DLD1 (cell line): Measurements from ENCODE around the gene POMP.
"Not testable (repeated sequence)": the region's sequence is repeated elsewhere in the genome, so short reads cannot be mapped to it uniquely, and the experiment has no call there.

Experiments
- in situ Hi-C: cut with HindIII; loops from 2 replicates; pipeline ENCODE4 v1.10.0; 2017; ENCODE audit warnings: low sequenced_read_pairs

Gene POMP

DNA sequence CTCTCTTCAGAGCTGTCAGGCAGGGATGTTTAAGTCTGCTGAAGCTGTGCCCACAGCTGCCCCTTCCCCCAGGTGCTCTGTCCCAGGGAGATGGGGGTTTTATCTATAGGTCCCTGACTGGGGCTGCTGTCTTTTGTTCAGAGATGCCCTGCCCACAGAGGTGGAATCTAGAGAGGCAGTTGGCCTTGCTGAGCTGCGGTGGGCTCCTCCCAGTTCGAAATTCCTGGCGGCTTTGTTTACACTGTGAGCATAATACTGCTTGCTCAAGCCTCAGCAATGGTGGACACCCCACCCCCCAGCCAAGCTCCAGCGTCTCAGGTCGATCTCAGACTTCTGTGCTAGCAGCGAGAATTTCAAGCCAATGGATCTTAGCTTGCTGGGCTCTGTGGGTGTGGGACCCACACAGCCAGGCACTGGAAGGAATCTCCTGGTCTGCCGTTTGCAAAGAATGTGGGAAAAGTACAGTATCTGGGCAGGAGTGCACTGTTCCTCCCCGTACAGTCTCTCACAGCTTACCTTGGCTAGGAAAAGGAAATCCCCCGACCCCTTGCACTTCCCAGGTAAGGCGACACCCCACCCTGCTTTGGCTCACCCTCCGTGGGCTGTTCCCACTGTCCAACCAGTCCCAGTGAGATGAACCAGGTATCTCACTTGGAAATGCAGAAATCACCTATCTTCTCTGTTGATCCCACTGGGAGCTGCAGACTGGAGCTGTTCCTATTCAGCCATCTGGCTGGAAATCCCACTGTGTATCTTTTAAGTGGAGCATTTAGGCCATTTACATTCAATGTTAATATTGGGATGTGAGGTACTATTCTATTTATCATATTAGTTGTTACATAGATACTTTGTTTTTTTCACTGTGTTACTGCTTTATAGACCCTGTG lies 34.9 kb downstream of the POMP start:
- in situ Hi-C loops: not testable (repeated sequence)

DNA sequence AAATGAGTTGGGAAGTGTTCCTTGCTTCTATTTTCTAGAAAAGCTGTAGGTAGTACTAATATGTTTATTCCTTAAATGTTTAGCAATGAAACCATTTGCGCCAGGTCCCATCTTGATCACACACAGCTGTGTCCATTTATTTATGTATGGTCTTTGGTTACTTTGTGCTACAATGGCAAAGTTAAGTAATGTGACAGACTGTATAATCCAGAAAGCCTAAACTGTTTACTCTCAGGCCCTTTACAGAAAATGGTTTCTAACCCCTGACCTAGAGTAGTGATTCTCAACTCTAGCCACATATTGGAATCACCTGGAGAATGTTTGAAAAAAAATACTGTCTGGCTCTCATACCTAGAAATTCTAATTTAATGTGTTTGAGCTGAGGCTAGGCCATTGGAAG lies 38.5 kb downstream of the POMP start:
- in situ Hi-C loops: no loop called here

DNA sequence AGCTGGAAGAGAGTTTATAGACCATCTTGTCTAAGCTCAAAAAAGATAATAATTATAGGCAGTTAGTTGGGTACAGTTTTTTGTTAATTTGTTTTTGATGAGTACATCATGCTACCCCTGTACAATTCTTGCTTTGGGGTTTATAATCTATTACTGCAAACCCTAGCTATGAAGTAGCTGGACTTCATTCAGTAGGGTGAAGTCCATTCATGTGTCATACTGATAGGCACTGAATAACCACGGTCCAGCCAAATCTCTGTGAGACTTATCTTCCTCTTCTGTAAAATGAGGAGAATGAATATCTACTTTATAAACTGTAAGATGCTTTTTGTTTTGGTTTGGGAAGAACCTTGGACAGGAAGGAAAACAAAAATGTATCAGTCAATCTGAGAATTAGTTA lies 40.3 kb downstream of the POMP start:
- in situ Hi-C loops: no loop called here

DNA sequence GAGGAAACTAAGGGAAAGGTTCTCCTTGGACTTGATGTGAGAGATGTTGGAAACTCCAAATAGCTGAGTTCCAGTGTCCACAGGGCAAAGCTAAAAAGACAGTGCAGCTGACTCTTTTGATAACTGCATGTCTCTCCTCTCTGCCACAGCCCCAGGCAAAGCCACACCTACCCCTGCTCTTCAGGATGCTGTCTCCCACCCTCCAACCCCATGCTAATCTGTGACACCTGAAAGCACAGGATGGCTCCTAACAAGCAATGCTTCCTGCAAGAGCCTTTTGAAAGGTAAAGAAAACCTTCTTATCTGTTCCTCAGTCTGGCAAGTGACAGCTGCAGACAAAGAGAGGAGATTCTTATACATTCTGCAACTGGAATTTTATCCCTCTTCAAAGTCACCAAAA lies 45.4 kb downstream of the POMP start:
- in situ Hi-C loops: no loop called here

DNA sequence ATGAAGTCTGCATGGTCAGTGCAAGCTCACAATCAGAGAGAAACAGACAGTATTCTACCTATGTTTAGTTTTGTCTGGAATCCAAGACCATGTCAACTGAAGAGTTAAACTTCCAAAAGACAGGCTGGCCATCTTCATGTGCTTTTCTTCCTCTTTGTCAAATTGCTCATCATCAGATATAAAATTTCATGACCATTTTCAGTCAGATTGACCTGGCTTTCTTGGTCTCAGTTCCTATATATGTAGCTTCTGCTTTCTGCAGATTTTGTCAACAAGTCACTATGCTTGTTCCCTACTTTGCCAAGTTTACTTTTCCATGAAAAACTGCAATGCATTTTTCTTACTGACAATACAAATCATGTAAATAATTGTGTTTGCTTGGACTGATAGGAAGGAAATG lies 46.0 kb downstream of the POMP start:
- in situ Hi-C loops: no loop called here

DNA sequence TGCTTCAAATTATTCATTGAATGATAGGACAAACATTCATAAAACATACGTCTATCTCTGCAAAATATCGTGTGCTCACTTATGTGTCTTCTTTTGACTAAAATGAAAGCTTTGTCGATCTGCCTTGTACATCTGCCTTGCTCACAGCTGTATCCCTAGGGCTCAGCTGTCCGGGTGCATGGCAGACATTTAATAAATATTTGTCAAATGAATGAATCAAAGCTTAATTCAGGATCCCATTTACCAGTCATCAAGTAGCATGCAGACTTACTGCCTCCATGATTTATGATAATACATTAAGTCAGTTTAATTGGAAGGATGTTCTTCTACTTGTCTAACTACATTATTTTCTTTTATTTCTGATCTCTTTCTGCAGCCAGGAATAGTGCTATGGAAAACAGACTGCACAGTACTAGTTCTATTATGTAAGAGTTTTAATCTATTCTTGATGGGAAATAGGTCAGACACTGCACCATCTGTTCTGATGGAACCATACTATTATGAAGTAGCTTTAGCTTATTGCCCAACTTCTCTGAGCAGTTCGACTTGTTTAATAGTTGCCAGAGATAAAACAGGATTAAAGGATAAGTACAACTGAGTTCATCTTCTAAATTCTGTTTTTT lies 46.6 kb downstream of the POMP start:
- in situ Hi-C loops: no loop called here

DNA sequence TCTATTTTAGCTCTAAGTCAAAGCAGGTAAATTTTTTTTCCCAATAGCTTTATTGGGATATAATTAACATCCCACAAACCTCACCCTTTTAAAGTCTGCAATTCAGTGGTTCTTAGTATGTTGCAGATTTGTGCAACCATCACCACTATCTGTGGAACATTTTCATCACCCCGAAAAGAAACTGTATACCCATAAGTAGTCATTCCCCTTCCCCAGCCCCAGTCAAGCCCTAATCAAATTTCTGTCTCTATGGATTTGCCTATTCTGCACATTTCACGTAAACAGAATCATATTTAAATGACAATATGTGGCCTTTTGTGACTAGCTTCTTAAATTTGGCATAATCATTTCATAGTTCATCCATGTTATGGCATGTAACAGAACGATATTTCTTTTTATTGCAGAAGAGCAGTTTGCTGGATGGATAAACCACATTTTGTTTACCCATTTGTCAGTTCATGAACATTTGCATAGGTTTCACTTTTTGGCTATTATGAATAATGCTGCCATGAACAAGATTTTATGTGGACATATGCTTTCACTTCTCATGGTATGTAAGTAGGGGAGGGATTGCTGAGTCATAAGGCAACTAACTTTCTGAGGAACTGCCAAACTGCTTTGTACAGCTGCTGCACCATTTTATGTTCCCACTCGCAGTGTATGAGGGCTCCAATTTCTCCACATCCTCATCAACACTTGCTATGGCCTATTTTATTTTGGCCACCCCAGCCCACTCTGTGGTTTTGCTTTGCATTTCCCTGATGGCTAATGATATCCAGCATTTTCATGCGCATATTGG lies 48.9 kb downstream of the POMP start:
- in situ Hi-C loops: no loop called here

DNA sequence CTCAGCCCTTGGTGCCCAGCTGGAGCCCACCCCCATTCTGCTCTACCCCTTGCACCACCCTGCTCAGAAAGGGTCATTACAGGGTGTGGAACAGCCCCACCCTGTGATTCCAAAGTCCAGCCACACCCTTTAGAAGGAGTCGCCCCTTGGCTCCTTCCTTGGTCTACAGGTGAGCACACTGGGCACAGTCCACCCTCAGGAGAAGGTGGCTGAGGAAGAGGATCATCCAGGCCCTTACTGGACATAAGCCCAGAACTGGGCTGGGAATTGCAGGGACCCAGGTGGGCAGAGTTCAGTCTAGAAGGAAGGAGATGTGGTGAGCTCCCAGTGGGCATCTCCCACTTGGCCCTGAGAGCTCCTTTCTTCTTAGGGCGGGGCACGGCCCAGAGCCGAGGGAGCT lies 51.2 kb downstream of the POMP start:
- in situ Hi-C loops: no loop called here

DNA sequence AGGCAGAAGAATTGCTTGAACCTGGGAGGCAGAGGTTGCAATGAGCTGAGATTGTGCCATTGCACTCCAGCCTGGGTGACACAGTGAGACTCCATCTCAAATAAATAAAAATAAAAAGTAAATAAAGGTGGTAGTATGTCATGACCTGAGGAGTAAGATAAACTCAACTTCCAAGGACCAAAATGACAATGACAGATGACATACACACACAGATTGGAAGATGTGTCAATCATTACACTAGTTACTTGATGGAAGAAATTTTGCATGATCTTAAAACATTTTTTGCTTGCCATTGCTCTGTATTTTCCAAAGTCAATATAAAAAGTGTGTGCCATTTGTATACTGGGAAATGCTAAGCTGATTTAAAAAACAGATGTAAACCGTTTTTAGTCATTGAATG lies 55.7 kb downstream of the POMP start:
- in situ Hi-C loops: no loop called here

DNA sequence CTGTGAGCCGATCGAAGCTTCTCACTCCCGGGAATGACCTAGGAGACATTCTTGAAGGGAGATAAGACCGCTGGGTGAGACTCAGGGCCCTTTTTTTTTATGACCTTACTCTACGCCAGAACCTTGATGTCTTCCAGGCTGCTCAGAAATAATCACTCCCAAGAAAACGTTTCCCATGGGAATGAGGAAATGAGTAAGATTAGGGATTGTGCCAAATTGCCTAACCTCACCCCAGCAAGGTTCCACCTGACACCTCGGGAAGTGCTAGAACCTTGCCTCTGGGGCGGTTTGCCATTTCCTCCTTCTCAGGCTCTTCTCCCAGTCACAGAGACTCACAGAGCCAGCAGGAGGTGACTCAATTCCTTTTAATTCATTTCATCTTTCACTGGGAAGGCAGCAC lies 57.6 kb downstream of the POMP start:
- in situ Hi-C loops: no loop called here

DNA sequence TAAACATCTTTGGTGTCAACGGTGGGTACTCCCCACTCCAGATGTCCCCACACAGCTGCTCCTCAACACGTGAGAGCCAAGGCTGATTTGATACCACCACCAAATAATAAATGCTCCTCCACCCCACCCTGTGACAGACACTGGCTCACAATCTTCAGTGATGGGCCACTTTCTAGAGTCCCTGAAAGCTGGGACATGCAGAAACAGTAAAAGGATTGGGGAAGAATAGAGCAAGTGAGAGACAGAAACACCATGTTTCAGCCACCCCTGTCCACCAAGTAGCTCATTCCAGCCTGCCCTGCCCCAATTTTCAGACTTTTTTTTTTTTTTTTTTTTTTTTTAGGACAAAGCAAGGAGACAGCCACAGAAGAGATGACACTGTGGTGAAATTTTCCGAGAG lies 58.2 kb downstream of the POMP start:
- in situ Hi-C loops: no loop called here

DNA sequence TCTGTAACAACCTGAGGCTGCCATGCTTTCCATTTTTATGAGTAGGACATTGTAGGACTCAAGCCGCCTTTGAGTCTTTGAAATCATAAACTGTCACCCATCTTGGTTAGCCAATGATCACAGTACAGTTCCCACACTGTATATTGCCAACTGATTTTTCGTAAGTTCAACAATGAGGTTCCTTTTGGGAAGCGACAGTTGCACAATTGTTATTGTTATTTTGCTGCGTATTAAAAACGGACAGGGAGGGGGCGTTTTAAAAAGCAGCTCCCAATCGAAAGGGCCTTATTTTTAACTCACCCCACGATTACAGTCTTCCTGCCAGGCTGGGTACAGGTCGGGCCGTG lies 59.2 kb downstream of the POMP start:
- in situ Hi-C loops: no loop called here

DNA sequence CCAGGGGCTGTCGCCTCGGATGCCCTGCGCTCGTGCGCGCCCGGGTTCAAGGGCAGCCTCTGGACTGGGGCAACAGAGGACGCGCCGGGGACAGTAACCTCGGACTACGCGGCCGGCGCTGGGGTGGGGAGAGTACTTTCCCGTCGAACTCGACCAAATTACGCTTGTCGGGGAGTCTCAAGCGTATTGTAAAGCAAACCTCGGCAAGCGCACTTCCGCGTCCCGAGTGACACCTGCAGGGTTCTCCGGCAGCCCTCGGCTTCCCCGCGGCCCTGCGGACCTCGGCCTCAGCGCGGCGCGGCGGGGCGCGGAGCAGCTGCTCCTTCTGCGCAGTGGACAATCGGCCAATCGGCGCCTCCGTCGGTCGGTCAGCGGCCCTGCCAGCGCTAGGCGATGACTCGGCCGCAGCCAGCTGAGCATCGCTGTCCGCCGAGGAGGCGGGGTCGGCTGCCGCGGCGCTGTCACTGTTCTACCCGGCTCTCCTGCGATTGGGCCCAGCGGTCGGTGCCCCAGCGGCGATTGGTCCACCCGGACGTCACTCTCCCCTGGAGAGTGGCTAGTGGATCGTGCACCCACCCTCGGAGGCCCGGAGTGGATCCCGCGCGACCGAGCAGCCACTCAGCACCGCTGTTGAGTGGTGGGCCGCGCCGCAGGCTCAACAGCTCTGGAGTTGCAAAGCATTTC lies 59.8 kb downstream of the POMP start, which contains the start of gene SLC46A3:
Gene SLC46A3 (minus strand): TSS at position 428 of the 684 bp plus-strand sequence. CDS start 972 bp downstream, outside the sequence.
- in situ Hi-C loops: no loop called here

DNA sequence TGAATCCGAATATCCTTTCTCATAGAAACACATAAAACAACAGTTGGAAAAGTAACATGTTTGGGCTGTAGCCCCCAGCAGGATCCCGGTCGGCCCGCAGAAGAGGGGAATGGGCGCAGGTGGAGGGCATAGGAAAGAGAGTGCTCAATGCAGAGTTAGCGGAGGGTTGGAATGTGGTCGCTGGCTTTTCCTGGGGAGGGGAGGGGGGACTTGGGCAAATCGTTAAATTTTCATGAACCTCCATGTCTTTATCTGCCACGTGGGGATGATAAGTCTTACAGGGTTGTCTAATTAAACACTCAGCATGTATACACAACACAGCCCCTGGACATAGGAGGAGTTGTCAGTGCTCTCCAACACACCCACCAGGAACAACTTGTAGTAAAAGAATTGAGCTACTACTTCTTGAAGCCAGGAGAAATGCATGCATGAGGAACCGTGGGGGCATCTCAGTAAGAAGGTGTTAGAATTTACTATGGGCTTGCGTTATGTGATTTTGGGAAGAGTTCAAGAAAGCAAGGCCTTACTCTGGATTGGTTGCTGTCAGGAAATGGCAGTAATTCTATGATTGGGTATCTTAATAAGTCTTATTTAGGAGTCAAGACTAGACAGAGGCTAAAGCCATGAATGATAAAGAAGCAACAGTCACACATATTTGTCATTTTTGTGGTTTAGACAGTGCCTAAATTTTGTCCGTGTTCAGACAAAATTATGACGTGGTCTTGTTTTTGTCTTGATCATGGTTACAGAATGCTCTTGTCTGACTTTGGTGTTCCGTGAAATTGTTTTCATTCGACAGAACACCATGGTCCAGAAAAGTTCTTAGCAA lies 60.5 kb downstream of the POMP start:
- in situ Hi-C loops: no loop called here

DNA sequence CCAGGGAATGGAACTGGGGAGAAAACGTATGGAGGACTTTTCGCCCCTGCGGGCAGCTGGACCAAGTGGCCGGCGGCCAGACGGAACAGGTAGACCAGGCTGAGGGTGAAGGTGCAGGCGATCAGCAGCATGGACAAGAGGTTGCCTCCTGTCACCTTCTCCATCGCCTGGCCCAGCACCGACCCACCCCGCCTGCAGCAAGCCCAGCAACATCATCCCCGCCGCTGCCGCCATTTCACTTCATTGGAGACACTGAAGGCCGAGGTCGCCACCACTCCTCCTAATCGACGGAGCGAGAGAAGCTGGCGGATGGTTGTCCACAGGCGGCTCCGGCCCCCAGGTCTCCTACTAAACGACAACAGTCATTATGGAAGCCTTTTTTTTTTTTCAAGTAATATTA lies 64.9 kb downstream of the POMP start:
- in situ Hi-C loops: no loop called here

DNA sequence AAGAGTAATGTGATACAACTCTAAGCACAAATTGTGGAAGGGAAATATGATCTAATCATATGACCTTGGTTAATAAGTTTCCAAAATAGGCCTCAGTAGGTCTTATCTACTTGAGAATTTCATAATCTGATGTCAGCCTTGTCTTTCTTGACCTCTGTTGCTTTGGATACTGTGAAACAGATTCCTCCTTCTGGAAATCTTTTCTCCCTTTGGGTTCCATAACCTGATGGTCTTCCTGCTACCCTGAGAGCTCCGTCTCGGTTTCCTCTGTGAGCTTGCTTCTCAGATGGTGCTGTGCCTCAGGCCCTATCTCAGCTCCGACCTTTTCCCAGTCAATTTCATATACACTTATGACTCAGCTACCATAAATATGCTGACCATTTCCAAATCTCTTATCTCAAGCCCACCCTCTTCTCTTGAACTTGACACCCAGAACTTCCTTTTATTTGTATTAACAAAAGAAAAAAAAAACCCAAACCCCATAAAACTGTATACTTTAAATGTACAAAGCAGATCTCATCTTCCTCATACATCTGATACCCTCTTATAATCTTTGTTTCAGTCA lies 66.2 kb downstream of the POMP start:
- in situ Hi-C loops: no loop called here
